ENCODE results near the gene BAHCC1. TPM values are rescaled to one million over a fixed set of nuclear protein-coding genes. Genes with fewer than 3 reads are reported as not detected.

BAHCC1 gene
- polyA plus RNA-seq, 1 donor from 2014 or later: 14.2 TPM

DNA sequence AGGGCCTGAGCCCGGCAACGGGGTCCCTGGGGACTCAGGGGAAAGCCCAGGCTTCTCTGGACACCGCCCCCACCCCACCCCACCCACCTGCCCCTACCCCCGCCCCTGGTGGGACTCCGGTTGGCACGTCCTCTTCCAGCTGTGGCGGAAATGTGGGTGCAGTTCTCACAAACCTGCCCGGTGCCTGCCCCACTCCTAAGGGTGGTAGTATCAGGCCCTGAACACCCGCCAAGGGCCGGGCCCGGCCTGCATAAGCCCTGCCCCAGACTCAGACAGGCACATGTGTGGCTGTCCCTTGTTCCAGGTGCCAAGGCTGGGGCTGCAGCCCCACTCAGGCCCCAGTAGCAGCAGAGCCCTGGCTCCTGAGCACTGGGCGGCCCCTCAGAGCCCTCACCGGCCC is 59.2 kb downstream of the BAHCC1 start:
- Histone ChIP-seq H3K36me3 (ENCODE audit: insufficient read depth, low read length) (no peaks in the 10 kb centered on the region), H3K4me2 (ENCODE audit: low read length) (no peak overlapping the region), H3K4me3 (ENCODE audit: low read length) (no peak overlapping the region), H2AFZ (ENCODE audit: low read depth, low read length) (no peak overlapping the region), H3K9ac (ENCODE audit: low read length) (no peak overlapping the region), H3F3A (ENCODE audit: insufficient read depth, low read length, poor library complexity, severe bottlenecking) (no peaks in the 10 kb centered on the region), H3K79me2 (replicated peaks; ENCODE audit: insufficient read depth, low read length) (no peaks in the 10 kb centered on the region), H3K9me2 (ENCODE audit: insufficient read depth, low read length) (no peaks in the 10 kb centered on the region), H3K27me3 (ENCODE audit: insufficient read depth, low read depth, low read length) (no peaks in the 10 kb centered on the region), H3K27ac (ENCODE audit: low read length) (no peak overlapping the region), H4K20me1 (ENCODE audit: insufficient read depth) (no peaks in the 10 kb centered on the region), H3K9me3 (ENCODE audit: low read length) (no peaks in the 10 kb centered on the region)
- TF ChIP-seq, protein P1, sequence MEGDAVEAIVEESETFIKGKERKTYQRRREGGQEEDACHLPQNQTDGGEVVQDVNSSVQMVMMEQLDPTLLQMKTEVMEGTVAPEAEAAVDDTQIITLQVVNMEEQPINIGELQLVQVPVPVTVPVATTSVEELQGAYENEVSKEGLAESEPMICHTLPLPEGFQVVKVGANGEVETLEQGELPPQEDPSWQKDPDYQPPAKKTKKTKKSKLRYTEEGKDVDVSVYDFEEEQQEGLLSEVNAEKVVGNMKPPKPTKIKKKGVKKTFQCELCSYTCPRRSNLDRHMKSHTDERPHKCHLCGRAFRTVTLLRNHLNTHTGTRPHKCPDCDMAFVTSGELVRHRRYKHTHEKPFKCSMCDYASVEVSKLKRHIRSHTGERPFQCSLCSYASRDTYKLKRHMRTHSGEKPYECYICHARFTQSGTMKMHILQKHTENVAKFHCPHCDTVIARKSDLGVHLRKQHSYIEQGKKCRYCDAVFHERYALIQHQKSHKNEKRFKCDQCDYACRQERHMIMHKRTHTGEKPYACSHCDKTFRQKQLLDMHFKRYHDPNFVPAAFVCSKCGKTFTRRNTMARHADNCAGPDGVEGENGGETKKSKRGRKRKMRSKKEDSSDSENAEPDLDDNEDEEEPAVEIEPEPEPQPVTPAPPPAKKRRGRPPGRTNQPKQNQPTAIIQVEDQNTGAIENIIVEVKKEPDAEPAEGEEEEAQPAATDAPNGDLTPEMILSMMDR (IDR thresholded peaks at IDR 0.05; ENCODE audit: poor library complexity, severe bottlenecking): no peak
- no peak for TF ChIP-seq POLR2AphosphoS5 (IDR thresholded peaks at IDR 0.05)
- TF ChIP-seq TAF1 (IDR thresholded peaks at IDR 0.05; ENCODE audit: low read depth): no peak
- TF ChIP-seq, protein P2, sequence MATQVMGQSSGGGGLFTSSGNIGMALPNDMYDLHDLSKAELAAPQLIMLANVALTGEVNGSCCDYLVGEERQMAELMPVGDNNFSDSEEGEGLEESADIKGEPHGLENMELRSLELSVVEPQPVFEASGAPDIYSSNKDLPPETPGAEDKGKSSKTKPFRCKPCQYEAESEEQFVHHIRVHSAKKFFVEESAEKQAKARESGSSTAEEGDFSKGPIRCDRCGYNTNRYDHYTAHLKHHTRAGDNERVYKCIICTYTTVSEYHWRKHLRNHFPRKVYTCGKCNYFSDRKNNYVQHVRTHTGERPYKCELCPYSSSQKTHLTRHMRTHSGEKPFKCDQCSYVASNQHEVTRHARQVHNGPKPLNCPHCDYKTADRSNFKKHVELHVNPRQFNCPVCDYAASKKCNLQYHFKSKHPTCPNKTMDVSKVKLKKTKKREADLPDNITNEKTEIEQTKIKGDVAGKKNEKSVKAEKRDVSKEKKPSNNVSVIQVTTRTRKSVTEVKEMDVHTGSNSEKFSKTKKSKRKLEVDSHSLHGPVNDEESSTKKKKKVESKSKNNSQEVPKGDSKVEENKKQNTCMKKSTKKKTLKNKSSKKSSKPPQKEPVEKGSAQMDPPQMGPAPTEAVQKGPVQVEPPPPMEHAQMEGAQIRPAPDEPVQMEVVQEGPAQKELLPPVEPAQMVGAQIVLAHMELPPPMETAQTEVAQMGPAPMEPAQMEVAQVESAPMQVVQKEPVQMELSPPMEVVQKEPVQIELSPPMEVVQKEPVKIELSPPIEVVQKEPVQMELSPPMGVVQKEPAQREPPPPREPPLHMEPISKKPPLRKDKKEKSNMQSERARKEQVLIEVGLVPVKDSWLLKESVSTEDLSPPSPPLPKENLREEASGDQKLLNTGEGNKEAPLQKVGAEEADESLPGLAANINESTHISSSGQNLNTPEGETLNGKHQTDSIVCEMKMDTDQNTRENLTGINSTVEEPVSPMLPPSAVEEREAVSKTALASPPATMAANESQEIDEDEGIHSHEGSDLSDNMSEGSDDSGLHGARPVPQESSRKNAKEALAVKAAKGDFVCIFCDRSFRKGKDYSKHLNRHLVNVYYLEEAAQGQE (IDR thresholded peaks at IDR 0.05; ENCODE audit: borderline replicate concordance): no peak
- no peak for TF ChIP-seq EZH2 (IDR thresholded peaks at IDR 0.05; ENCODE audit: borderline replicate concordance, insufficient read depth, low read length, poor library complexity, severe bottlenecking)
- TF ChIP-seq RAD21 (conservative IDR thresholded peaks at IDR 0.05): no peak
- TF ChIP-seq EP300 (conservative IDR thresholded peaks at IDR 0.05; ENCODE audit: poor library complexity, severe bottlenecking): no peak
- TF ChIP-seq MXI1 (conservative IDR thresholded peaks at IDR 0.05; ENCODE audit: poor library complexity, severe bottlenecking): no peak
- TF ChIP-seq SMC3 (conservative IDR thresholded peaks at IDR 0.05; ENCODE audit: poor library complexity): no peak

DNA sequence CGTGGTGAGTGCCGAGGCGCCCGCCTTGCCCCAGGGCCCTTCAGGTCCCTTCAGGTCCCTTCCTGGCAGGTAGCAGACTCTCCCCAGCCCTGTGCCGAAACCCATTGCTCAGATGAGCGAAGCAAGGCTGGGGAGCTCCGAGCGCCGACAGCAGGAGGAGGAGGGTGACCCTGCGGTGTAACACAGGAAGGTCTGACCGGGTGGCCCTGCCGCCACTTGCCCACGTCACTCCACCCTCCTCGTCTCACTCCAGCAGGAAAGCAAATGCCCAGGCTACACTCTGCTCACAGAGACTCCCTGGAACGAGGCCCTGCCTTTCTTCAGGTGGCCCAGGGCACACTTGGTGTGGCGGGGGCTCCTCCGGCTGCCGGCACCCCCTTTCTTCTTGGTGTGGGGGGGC is 60.1 kb downstream of the BAHCC1 start:
- H3K27me3 ChIP-seq (ENCODE audit: insufficient read depth, low read depth, low read length): no peaks in the 10 kb centered on the region
- H2AFZ ChIP-seq (ENCODE audit: low read depth, low read length): no peak overlapping the region
- no peak overlapping the region for H3K27ac ChIP-seq (ENCODE audit: low read length)
- no peaks in the 10 kb centered on the region for H3K36me3 ChIP-seq (ENCODE audit: insufficient read depth, low read length)
- no peaks in the 10 kb centered on the region for H3K9me3 ChIP-seq (ENCODE audit: low read length)
- no peaks in the 10 kb centered on the region for H3F3A ChIP-seq (ENCODE audit: insufficient read depth, low read length, poor library complexity, severe bottlenecking)
- no peak overlapping the region for H3K4me3 ChIP-seq (ENCODE audit: low read length)
- TF ChIP-seq POLR2AphosphoS5 (IDR thresholded peaks at IDR 0.05) (no peak), EP300 (conservative IDR thresholded peaks at IDR 0.05; ENCODE audit: poor library complexity, severe bottlenecking) (no peak), RAD21 (conservative IDR thresholded peaks at IDR 0.05) (no peak), TAF1 (IDR thresholded peaks at IDR 0.05; ENCODE audit: low read depth) (no peak), MXI1 (conservative IDR thresholded peaks at IDR 0.05; ENCODE audit: poor library complexity, severe bottlenecking) (no peak), EZH2 (IDR thresholded peaks at IDR 0.05; ENCODE audit: borderline replicate concordance, insufficient read depth, low read length, poor library complexity, severe bottlenecking) (no peak)
- TF ChIP-seq, protein P2 (IDR thresholded peaks at IDR 0.05; ENCODE audit: borderline replicate concordance): no peak
- TF ChIP-seq, protein P1 (IDR thresholded peaks at IDR 0.05; ENCODE audit: poor library complexity, severe bottlenecking): no peak
- H3K4me2 ChIP-seq (ENCODE audit: low read length): no peak overlapping the region
- H3K9ac ChIP-seq (ENCODE audit: low read length): no peak overlapping the region
- no peaks in the 10 kb centered on the region for H4K20me1 ChIP-seq (ENCODE audit: insufficient read depth)
- no peaks in the 10 kb centered on the region for H3K9me2 ChIP-seq (ENCODE audit: insufficient read depth, low read length)
- no peaks in the 10 kb centered on the region for H3K79me2 ChIP-seq (replicated peaks; ENCODE audit: insufficient read depth, low read length)
